HG02642 (cell line): ENCODE data around the gene CAD.
A peak's percentile ranks its signal among the peaks of the same experiment; 100 is the strongest.
"Not testable (repeated sequence)": the region's sequence is repeated elsewhere in the genome, so short reads cannot be mapped to it uniquely, and the experiment has no call there.

Experiments used
- ATAC-seq: cut with Tn5 transposase; IDR thresholded peaks from one replicate; pipeline ENCODE4 v1.9.1; 2021; ENCODE audit warnings: mild to moderate bottlenecking; ENCODE audit not compliant: unreplicated experiment, poor library complexity

Gene CAD

DNA sequence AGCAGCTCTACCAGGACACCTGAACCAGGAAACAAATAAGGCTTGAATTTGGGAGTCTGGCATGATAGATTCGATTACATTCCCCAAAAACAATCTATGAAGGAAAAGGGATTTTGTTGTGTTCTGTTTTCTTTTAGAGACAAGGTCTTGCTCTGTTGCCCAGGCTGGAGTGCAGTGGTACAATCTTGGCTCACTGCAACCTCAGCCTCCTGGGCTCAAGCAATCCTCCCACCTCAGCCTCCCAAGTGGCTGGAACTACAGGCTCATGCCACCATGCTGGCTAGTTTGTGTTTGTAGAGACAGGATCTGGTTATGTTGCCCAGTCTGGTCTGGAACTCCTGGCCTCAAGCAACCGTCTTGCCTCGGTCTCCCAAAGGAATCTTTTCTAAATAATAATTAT, 19.1 kb upstream of the CAD start:
- ATAC-seq: not testable (repeated sequence)

DNA sequence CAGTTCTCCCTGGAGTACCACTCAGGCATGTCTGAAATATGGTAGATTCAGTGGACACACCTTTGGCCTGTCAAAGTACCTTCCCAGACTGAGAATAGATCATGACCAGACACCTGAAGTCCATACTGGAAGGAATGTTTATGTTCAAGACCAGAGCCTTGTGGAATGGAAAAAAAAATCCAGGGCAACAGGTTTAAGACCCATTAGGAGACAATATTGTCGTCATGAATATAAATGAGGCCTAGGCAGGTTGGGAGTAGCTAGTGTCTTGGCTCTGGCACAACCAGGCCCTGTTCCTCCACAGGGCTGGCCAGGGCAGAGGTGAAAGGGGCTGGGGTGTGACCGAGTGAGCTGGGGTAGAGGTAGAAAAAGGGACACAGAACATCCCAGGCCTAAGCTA, 18.5 kb upstream of the CAD start:
- ATAC-seq: no peak

DNA sequence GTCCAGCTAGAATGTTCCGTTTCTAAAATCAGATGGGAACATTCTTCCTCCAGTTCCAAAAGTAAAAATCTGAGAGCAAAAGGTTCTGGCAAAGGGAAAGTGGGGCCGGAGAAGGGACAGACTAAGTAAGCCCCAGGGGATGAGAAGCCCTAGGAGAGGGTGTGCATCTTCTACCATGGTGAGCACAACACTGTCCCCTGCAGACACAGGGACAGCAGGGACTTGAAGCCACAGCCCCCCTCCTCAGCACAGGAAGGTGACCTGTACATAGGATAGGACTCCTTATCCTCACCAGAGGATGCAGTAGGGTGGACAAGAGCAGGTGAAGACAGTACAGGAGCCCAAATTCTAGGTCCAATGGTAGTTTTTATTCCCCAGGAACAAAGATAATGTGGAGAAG, 17.9 kb upstream of the CAD start:
- no peak for ATAC-seq

DNA sequence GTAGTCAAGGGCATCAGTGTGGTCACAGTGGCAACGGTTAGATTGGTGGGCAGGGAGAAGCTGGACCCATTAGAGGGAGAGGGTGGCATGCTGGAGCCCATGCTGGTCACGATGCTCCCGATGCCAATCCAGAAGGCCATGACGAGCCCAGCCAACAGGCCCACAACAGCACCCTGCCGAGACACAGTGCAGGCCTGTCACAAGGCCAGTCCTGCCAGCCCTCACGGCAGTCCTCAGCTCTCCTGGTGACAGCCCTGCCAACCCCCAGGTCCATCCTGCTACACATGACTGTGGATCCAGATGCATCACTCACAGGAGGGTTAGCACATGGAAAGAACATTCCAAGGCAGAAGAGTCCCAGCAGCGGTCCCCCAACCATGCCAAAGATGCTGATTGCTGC, 15.5 kb upstream of the CAD start:
- ATAC-seq: no peak

DNA sequence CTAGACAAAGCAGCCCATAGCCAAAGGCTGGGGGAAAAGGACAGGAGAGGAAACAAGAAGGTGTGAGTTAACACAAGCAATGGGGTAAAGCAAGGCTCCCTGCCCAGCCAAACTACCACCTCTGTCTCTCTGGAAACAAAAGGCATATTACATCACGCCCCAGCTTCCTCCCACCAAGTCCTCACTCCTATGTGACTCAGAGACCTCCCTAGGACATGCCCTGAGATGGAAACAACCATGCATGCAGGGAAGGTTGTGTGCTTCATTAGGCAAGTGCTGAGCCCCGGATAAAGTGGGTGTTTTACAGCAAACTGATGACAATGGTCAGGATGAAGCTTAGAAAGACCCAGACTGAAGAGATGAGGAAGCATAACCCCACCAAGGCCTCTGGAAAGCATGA, 14.3 kb upstream of the CAD start:
- no peak for ATAC-seq

DNA sequence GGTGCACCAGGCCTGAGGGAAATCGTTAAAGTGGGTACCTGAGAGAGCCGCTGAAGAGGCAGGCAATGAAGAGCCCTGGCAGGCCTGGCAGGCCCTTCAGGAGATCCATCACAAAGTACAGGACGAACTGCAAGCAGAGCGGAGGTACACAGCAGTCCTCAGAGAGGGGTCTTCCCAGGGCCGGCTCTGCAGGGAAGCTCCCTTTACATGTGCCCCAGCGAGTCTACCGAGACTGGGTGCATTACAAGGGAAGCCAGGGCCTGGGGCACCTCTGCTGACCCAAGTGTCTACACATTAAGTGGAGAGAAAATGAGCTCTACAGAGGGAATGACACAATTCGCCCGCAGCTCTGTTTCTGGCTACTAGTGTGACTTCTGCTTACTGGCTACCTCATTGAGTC, 13.4 kb upstream of the CAD start:
- ATAC-seq: no peak

DNA sequence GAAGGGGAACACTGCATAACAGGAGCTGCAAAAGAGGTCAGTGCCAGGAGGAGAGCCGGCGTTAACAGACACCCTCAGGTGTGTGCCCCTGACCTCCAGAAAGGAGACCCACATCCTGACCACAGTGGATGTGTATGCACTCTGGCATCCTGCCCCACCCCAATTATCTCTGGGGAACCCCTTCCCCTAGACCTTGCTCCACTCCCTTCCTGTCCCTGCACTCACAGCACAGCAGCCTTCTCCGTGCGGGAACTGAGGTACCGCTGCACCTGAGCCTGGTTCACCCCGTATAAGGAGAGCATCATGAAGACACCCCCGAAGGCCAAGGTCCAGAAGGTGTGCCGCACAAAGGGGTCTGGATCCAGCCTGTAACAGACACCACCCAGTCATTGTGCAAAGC, 12.6 kb upstream of the CAD start:
- ATAC-seq: no peak

DNA sequence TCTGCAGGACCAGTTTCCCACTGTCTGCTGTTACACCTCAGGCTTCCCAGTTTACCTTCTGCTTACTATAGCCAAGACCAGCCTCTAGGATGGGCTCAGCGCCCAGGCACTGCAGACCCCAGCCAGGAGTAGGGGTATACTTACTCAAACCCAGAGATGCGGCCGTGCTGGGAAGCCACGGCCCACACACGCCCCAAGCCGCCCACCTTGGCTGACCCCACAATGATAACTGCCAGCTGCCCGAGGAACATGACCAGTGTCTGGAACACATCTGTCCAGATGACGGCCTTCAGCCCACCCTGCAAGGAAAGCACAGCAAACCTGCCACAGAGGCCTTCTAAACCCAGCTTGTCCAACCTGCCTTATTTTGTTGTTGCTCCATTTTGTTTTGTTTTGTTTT, 12.0 kb upstream of the CAD start:
- no peak for ATAC-seq

DNA sequence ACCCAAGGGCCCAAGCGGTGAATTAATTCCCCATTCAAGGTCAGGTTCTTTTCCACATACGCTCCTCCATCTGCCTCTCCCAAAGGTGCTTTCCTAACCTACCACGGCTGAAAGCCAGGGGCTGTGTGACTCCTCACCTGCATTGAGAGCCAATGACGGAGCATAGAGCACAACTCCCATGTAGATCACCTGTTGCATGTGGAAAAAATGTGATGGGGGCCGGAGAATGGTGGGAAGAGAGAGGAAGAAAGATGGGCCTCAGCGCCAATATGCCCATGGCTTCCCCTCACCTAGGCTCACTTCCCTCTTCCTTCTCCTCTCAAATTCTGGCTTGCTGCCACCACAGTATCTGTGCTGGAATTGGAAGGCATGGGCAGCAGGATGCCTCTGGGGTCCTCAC, 10.8 kb upstream of the CAD start:
- no peak for ATAC-seq

DNA sequence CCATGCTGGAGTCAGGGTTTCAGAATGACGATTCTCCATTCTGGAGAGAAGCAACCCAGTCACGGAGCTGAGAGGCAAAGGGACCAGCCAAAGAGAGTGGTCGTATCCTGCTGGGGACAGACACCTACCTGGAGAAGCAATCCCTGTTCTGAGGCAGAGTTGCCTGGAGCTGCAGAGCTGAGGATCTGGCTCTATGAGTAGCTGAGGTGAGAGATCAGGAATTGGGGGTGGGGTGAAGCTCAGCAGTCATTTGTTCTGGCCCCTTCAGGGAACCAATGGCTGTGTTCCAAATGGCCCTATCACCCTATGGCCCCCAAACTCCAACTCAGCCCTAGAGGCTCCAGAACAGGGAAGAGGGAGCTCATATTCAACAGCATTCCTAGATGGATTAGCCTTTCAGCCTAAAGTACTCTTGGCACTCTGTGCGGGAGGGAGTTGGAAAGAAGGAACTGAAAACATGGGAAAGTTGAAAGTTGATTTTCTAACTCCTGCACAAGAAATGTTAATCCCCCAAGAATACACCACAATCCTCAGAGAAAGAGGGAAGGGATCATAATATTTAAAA, 8.6 kb upstream of the CAD start:
- ATAC-seq: no peak

DNA sequence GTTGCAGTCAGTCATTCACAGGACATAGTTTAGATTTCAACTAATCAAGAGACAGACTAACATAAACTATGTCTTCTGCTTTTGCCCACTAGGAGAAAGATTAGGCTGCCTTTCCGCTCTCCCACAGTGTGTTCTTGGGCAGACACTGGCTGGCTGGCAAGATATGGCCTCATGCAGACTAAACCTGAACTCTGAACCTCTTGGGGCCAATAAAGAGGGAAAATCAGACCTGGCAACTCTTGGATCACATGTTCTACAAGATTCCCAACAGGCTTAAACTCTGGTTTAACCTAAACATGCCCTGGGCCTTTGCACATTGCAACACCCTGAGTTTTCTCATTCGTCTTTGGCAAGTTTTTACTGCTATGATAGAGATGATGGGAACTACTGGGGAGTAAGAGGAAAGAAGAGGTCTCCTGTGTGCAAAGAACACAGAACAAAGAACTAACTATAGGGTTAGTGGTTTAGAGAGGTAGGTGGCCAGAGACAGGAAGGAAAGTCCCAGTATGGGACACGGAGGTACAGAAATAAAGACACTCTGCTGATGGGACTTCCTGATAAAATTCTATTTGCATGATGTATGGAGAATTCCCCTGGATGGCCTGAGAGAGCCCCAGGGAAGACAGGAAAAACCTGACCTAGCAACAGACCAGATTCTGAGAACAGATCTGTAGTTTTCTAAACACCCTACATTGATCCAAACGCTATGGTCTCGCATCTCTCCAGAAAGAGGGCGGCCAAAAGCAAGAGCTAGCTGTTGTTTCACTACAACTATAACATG, 7.4 kb upstream of the CAD start:
- ATAC-seq: no peak

DNA sequence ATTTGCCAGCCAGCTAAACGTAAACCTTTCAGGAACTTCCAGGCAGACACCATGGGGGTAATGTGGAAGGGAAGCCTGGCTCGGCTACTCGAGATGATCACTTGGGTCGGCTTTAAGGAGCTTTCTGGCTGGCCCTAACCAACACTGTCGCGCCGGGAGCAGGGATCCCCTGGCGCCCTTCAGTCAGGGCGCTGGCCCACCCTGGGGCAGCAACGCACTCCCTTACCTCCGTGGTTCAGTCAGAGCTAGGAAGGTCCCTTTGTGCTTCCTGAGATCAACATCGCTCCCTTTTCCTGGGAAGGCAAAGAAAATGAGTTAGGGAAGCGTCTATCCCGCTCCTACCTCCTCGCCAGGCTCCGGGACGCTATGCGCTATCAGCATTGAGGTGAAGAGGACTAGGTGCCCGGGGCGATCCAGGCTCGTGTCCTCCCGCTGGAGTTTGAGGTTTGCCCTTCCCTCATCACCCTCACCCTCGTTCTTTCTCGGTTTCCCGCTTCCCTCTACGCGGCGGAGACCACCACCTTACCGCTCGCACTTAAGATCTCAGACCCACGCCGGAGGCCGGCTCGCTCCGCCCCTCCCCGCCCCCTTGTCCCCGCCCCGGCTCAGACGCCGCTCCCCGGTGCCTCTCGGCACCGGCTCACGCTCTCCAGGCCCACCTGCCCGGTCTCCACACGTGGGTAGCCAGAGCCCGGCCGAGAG, 5.8 kb upstream of the CAD start:
- ATAC-seq: peak; percentile 20

DNA sequence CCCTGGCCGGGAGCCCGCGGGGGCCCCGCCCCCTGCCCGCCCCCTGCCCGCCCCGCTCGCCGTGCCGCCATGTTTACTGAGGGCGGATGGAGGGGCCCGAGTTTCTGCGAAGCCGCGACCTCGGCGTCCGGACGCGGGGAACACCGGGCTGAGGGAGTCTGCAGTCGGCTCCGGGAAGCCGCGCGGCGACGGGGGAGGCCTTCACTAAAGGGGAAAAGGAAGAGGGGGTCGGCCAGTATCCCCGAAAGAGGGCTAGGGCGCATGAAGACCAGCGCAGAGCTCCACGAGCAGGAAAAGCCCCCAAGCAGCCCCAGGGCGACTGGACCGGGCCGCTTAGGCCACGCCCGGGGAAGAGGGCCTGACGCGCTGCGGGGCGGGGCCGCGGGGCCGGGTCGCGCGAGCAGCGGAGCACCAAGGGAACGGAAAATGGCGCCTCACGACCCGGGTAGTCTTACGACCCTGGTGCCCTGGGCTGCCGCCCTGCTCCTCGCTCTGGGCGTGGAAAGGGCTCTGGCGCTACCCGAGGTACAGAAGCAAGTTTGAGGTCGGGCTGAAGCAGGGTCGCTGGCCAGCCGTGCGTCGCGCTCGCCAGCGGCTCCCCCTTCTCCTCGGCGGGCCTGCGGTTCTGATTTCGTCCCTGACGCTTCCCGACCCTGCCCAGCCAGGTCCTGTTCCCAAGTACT, 5.1 kb upstream of the CAD start, which contains the start of the genes ATRAID and SLC5A6:
Gene ATRAID (plus strand): TSS at position 99 of the 683 bp plus-strand sequence. CDS start 328 bp downstream, at position 427.
Gene SLC5A6 (minus strand): TSS at position 326 of the 683 bp plus-strand sequence. CDS start 4,618 bp downstream, outside the sequence.
- peak; percentile 82 for ATAC-seq

DNA sequence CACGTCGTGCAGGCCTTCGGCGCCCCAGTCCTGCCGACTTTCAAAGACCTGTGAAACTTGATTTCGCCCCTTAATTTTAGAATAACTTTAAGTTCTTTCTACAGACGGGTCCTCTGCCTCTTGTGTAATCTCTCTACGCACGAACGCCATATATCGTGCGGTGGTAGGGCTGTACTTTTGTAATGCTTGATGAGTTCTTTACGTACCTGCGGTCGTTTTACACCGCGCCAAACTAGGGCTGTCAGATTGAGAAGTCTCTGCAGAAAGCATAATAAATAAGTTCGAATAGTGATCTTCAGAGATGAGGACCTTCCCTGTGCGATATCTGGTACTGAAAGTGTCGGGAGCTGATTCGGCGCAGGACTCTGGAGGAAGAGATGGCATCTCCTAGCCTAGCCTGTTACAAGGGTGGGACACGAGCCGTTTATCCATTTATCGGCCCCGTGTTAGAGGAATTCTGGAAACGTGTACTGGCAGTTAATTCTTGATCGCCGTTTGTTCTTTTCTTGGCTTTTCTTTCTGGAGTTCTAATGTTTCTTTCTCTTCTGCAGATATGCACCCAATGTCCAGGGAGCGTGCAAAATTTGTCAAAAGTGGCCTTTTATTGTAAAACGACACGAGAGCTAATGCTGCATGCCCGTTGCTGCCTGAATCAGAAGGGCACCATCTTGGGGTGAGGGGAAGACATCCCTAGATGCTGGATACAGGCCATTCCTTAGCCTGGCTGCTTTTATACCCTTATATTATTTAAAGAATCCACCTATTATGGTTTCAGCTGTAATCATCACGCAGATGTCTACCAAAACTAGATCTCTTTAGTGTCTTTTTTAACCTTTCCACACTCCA, 4.3 kb upstream of the CAD start:
- ATAC-seq: no peak

DNA sequence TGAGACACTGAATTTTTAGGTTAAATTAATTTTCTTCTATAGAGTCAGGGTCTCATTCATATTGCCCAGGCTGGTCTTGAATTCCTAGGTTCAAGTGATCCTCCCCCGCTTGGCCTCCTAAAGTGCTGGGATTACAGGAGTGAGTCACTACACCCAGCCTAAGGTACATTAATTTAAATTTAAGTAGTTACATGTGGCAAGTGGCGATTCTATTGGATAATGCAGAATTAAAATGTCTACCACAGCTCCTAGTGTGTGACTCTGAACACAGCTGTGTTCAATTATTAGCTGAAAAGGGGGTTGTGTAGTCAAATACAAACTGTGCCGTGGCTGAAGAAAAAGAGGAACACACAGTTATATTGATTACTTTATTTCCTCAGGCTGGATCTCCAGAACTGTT, 2.2 kb upstream of the CAD start:
- no peak for ATAC-seq

DNA sequence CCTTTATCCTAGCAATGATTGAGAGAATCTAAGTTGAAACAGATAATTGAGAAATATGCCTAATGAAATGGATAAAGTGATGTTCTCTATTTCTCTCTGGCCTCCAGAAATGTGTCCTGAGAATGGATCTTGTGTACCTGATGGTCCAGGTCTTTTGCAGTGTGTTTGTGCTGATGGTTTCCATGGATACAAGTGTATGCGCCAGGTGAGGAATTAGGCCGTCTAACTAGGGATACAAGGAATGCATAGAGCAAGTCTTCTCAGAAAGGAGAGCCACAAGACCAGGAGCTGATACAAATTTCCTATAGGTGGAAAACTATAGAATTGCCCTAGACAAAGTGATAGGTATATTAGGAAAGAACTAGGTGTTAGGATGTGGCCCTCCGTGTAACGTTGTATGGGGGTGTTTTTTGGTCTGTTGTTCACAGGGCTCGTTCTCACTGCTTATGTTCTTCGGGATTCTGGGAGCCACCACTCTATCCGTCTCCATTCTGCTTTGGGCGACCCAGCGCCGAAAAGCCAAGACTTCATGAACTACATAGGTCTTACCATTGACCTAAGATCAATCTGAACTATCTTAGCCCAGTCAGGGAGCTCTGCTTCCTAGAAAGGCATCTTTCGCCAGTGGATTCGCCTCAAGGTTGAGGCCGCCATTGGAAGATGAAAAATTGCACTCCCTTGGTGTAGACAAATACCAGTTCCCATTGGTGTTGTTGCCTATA, 592 bp upstream of the CAD start:
- no peak for ATAC-seq

DNA sequence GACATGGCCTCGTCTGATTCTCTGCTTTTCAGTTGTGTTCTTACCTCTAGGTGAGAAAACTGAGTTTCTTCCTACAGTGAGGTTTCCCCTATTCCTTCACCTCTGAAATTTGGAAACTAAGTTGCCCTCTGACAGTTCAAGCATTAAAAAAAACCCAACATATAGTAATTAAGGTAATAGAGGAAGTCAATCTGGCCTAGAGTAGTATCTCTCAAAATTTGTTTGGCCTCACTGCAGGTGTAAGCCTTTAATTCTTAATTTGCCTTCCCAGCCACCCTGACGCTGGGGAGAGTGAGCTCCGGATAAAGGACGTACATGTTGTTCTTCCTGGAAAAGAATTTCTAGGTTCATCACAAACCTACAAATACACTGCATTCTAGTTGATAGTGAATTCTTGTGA, 1.4 kb downstream of the CAD start:
- ATAC-seq: no peak

DNA sequence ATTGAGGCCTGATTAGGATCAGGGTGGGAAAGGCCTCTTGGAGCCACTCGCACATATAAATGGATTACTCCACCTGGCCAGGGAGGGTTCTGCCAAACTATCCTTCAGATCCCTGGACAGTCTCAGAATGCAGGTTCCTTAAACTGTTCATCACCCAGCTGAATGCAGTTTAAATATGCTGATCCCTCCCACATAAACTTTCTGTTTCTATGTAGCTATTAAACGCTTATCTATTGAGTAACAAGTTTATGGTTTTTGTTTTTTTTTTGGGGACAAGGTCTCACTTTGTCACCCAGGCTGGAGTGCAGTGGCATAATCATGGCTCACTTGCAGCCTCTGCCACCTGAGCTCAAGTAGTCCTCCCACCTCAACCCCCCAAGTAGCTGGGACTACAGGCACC, 1.9 kb downstream of the CAD start:
- no peak for ATAC-seq

DNA sequence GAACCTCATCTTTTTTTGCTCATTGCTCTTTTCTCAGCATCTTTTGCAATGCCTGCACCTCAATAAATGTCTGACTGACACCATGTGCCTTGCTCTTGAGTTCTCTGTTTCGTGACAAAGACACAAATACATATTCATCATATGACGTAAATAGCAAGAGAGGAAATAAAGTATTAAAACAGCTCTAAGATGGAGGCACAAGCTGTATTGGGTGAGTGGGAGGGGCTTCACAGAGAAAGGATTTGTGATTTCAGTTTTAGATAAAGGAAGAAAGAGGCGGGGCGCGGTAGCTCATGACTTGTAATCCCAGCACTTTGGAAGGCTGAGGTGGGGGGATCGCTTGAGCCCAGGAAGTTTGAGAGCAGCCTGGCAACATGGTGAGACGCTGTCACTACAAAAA, 2.9 kb downstream of the CAD start:
- no peak for ATAC-seq
